Measurements from ENCODE around the gene TUBA4A.
A peak's percentile ranks its signal among the peaks of the same experiment; 100 is the strongest.

The TUBA4A gene

GRCh38 chr2:219246559-219246958, 7.2 kb downstream of the TUBA4A start:
- DNase-seq (ENCODE audit: insufficient read length, low spot score), result no peak
- TF ChIP-seq SPI1 (IDR thresholded peaks at IDR 0.05; ENCODE audit: low read depth, low read length) (no peak), POLR2A (IDR thresholded peaks at IDR 0.05; ENCODE audit: low read depth, low read length) (no peak), POLR2AphosphoS5 (IDR thresholded peaks at IDR 0.05; ENCODE audit: low read depth, low read length) (no peak), POU2F2 (IDR thresholded peaks at IDR 0.05; ENCODE audit: low read depth, low read length) (no peak), PAX5 (IDR thresholded peaks at IDR 0.05; ENCODE audit: insufficient read depth, low read length, severe bottlenecking) (no peak)
- FAIRE-seq, result no peak

- TF ChIP-seq POU2F2 (IDR thresholded peaks at IDR 0.05; ENCODE audit: low read depth, low read length), result no peak
- no peak for DNase-seq (ENCODE audit: insufficient read length, low spot score)
- FAIRE-seq, result no peak
Measured at GRCh38 chr2:219245899-219246230, 7.9 kb downstream of the TUBA4A start.

GRCh38 chr2:219245148-219245898, 8.4 kb downstream of the TUBA4A start, which contains the start of the genes GLB1L and STK16:
Gene GLB1L (minus strand): TSS chr2:219245444. CDS start chr2:219243573, 1,871 bp downstream.
Gene STK16 (plus strand): TSS chr2:219245479. CDS start chr2:219246000, 521 bp downstream.
- FAIRE-seq (peak; percentile 96), DNase-seq (ENCODE audit: insufficient read length, low spot score) (peak; percentile 99)
- TF ChIP-seq PAX5 (IDR thresholded peaks at IDR 0.05; ENCODE audit: insufficient read depth, low read length, severe bottlenecking), result no peak
- peak; percentile 68; the same call in 1 of the 2 replicates for TF ChIP-seq TAF1 (IDR thresholded peaks at IDR 0.05; ENCODE audit: low read depth, low read length)
- peak; percentile 77 for TF ChIP-seq POLR2AphosphoS5 (IDR thresholded peaks at IDR 0.05; ENCODE audit: low read depth, low read length)
- TF ChIP-seq SPI1 (IDR thresholded peaks at IDR 0.05; ENCODE audit: low read depth, low read length), result 0 out of 2 replicates have a peak, but pooled peaks have one; percentile 36
- no peak for TF ChIP-seq POU2F2 (IDR thresholded peaks at IDR 0.05; ENCODE audit: low read depth, low read length)
- peak; percentile 85 for TF ChIP-seq POLR2A (IDR thresholded peaks at IDR 0.05; ENCODE audit: low read depth, low read length)

- DNase-seq (ENCODE audit: insufficient read length, low spot score), result no peak
- FAIRE-seq, result peak; percentile 61
- TF ChIP-seq POLR2AphosphoS5 (IDR thresholded peaks at IDR 0.05; ENCODE audit: low read depth, low read length) (no peak), TAF1 (IDR thresholded peaks at IDR 0.05; ENCODE audit: low read depth, low read length) (no peak), SPI1 (IDR thresholded peaks at IDR 0.05; ENCODE audit: low read depth, low read length) (no peak), POU2F2 (IDR thresholded peaks at IDR 0.05; ENCODE audit: low read depth, low read length) (no peak), POLR2A (IDR thresholded peaks at IDR 0.05; ENCODE audit: low read depth, low read length) (no peak), PAX5 (IDR thresholded peaks at IDR 0.05; ENCODE audit: insufficient read depth, low read length, severe bottlenecking) (no peak)
Measured at GRCh38 chr2:219244789-219245147, 8.9 kb downstream of the TUBA4A start.

GRCh38 chr2:219243291-219243761, 10.4 kb downstream of the TUBA4A start:
- TF ChIP-seq PAX5 (IDR thresholded peaks at IDR 0.05; ENCODE audit: insufficient read depth, low read length, severe bottlenecking) (no peak), POU2F2 (IDR thresholded peaks at IDR 0.05; ENCODE audit: low read depth, low read length) (no peak), POLR2AphosphoS5 (IDR thresholded peaks at IDR 0.05; ENCODE audit: low read depth, low read length) (no peak), SPI1 (IDR thresholded peaks at IDR 0.05; ENCODE audit: low read depth, low read length) (no peak), POLR2A (IDR thresholded peaks at IDR 0.05; ENCODE audit: low read depth, low read length) (no peak)
- FAIRE-seq (no peak), DNase-seq (ENCODE audit: insufficient read length, low spot score) (no peak)

GRCh38 chr2:219234331-219234730, 19.4 kb downstream of the TUBA4A start:
- FAIRE-seq (no peak), DNase-seq (ENCODE audit: insufficient read length, low spot score) (no peak)
- TF ChIP-seq TAF1 (IDR thresholded peaks at IDR 0.05; ENCODE audit: low read depth, low read length) (no peak), SPI1 (IDR thresholded peaks at IDR 0.05; ENCODE audit: low read depth, low read length) (no peak), POLR2AphosphoS5 (IDR thresholded peaks at IDR 0.05; ENCODE audit: low read depth, low read length) (no peak), POU2F2 (IDR thresholded peaks at IDR 0.05; ENCODE audit: low read depth, low read length) (no peak), PAX5 (IDR thresholded peaks at IDR 0.05; ENCODE audit: insufficient read depth, low read length, severe bottlenecking) (no peak), POLR2A (IDR thresholded peaks at IDR 0.05; ENCODE audit: low read depth, low read length) (no peak)

GRCh38 chr2:219230059-219230540, 23.6 kb downstream of the TUBA4A start:
- TF ChIP-seq TAF1 (IDR thresholded peaks at IDR 0.05; ENCODE audit: low read depth, low read length) (no peak), PAX5 (IDR thresholded peaks at IDR 0.05; ENCODE audit: insufficient read depth, low read length, severe bottlenecking) (no peak), POLR2AphosphoS5 (IDR thresholded peaks at IDR 0.05; ENCODE audit: low read depth, low read length) (no peak), SPI1 (IDR thresholded peaks at IDR 0.05; ENCODE audit: low read depth, low read length) (no peak), POLR2A (IDR thresholded peaks at IDR 0.05; ENCODE audit: low read depth, low read length) (no peak), POU2F2 (IDR thresholded peaks at IDR 0.05; ENCODE audit: low read depth, low read length) (no peak)
- FAIRE-seq, result no peak
- no peak for DNase-seq (ENCODE audit: insufficient read length, low spot score)

GRCh38 chr2:219229305-219230058, 24.2 kb downstream of the TUBA4A start, which contains the start of the genes ANKZF1 and ATG9A:
Gene ANKZF1 (plus strand): TSS chr2:219229806. CDS start chr2:219230258, 452 bp downstream.
Gene ATG9A (minus strand): TSS chr2:219229636. CDS start chr2:219228024, 1,612 bp downstream.
- peak; percentile 62; the same call in 1 of the 2 replicates for TF ChIP-seq POU2F2 (IDR thresholded peaks at IDR 0.05; ENCODE audit: low read depth, low read length)
- no peak for TF ChIP-seq PAX5 (IDR thresholded peaks at IDR 0.05; ENCODE audit: insufficient read depth, low read length, severe bottlenecking)
- TF ChIP-seq SPI1 (IDR thresholded peaks at IDR 0.05; ENCODE audit: low read depth, low read length), result no peak
- TF ChIP-seq POLR2AphosphoS5 (IDR thresholded peaks at IDR 0.05; ENCODE audit: low read depth, low read length), result peak; percentile 89
- peak; percentile 83 for TF ChIP-seq TAF1 (IDR thresholded peaks at IDR 0.05; ENCODE audit: low read depth, low read length)
- peak; percentile 84 for TF ChIP-seq POLR2A (IDR thresholded peaks at IDR 0.05; ENCODE audit: low read depth, low read length)
- peak; percentile 99 for FAIRE-seq
- peak; percentile 99 for DNase-seq (ENCODE audit: insufficient read length, low spot score)

- no peak for DNase-seq (ENCODE audit: insufficient read length, low spot score)
- no peak for FAIRE-seq
- no peak for TF ChIP-seq POLR2A (IDR thresholded peaks at IDR 0.05; ENCODE audit: low read depth, low read length)
- TF ChIP-seq TAF1 (IDR thresholded peaks at IDR 0.05; ENCODE audit: low read depth, low read length), result no peak
- no peak for TF ChIP-seq POU2F2 (IDR thresholded peaks at IDR 0.05; ENCODE audit: low read depth, low read length)
- no peak for TF ChIP-seq PAX5 (IDR thresholded peaks at IDR 0.05; ENCODE audit: insufficient read depth, low read length, severe bottlenecking)
- no peak for TF ChIP-seq SPI1 (IDR thresholded peaks at IDR 0.05; ENCODE audit: low read depth, low read length)
- no peak for TF ChIP-seq POLR2AphosphoS5 (IDR thresholded peaks at IDR 0.05; ENCODE audit: low read depth, low read length)
Measured at GRCh38 chr2:219228911-219229304, 24.8 kb downstream of the TUBA4A start.

Measured in GM12891 (cell line).